Dedifferentiated amniotic fluid mesenchymal stem cell (primary cell): ENCODE results near the gene HFE.
"Not testable (repeated sequence)": the region's sequence is repeated elsewhere in the genome, so short reads cannot be mapped to it uniquely, and the experiment has no call there.

ENCODE experiments used
- DNase-seq: peaks from one replicate; pipeline ENCODE4 v3.0.0-alpha.2; 2016; ENCODE audit errors: extremely low spot score

Gene HFE, protein sequence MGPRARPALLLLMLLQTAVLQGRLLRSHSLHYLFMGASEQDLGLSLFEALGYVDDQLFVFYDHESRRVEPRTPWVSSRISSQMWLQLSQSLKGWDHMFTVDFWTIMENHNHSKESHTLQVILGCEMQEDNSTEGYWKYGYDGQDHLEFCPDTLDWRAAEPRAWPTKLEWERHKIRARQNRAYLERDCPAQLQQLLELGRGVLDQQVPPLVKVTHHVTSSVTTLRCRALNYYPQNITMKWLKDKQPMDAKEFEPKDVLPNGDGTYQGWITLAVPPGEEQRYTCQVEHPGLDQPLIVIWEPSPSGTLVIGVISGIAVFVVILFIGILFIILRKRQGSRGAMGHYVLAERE

GRCh38 chr6:26087284-26088115 lies at the start of gene HFE:
TSS of gene HFE (plus strand) at chr6:26087429. CDS start at chr6:26087441, 12 bp downstream.
- peak; percentile 42 for DNase-seq

- no peak for DNase-seq
Observed at GRCh38 chr6:26041946-26042345, 45.3 kb upstream of the HFE start.

DNA sequence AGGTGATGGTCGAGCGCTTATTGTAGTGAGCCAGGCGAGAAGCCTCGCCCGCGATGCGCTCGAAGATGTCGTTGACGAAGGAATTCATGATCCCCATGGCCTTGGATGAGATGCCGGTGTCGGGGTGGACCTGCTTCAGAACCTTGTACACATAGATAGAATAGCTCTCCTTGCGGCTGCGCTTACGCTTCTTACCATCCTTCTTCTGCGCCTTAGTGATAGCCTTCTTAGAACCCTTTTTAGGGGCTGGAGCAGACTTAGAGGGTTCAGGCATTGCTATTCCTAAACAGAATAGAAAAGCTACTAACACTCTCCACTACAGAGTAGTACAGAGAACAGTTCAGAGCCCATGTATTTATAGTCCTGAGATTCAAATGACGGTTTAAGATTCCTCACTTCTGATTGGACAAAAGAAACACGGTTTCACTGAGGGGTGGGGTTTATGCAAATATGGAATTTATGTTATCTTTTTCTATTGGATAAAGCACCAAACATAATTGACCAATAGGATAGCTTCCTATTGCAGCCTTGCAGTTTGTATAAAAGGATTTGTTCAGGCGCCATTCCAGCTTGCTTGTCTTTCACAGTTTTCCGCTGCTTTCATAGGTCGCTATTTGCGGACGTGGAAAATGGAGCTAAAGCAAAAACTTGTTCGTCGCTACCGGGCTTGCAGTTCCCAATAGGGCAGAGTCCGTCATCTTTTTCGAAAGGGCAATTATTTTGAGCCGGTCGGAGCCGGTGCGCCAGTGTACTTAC lies 43.7 kb upstream of the HFE start:
- DNase-seq: peak; percentile 98

DNA sequence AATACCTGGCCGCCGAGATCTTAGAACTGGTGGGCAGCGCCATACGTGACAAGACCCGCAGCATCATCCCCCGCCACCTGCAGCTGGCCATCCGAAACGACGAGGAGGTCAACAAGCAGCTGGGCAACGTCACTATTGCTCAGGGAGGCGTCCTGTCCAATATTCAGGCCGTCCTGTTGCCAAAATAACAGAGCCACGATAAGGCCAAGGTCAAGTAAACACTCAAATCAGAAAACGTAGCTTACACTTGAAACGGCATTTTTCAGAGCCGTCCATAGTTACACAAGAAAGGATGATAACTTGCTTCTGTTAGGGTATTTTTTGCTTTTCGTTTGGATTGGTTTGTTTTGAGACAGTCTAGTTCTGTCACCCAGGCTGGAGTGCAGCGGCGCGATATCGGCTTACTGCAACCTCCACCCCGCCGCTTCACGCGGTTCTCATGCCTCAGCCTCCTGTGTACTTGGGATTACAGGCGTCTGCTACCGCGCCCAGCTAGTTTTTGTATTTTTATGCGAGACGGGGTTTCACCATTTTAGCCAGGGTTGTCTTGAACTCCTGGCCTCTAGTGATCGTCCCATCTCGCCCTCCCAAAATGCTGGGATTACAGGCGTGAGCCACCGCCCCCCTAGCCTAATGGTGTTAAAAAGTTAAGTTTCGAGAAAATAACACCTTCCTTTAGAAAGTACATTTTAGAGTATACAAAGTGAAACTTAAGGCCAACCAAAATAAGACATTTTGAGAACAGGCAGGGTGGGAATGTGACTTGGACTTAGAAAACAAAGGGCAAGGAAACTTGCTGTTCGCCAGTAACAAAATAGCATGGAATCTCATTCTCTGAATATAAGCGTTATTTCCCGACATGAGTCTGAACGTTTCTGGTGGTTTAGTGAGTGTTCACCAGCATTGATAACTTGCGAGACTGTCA lies 42.8 kb upstream of the HFE start:
- DNase-seq: peak; percentile 19

- peak; percentile 93 for DNase-seq
Observed at GRCh38 chr6:26045065-26045927, 41.9 kb upstream of the HFE start.

DNA sequence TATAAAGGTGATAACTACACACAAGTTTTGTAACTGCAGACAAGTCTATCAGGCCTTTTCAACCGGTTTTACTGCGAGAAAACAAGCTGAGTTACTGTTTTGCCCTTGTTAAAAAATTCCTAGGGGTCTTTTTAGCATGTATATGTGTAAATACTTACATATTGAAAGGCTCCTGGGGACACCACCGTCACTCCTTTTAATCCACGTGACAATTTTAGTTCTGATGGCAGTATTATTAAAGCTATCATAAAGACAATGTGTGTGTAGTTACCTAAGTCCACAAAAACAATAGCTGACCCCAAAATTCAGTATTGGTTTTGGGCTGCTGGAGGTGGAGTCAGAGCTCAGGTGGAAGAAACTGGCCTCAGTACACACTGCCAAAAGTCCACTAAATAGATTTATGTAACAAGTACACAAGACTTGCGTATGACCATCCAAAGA lies 41.3 kb upstream of the HFE start:
- DNase-seq: no peak

- DNase-seq: not testable (repeated sequence)
Observed at GRCh38 chr6:26047329-26047728, 39.9 kb upstream of the HFE start.

DNA sequence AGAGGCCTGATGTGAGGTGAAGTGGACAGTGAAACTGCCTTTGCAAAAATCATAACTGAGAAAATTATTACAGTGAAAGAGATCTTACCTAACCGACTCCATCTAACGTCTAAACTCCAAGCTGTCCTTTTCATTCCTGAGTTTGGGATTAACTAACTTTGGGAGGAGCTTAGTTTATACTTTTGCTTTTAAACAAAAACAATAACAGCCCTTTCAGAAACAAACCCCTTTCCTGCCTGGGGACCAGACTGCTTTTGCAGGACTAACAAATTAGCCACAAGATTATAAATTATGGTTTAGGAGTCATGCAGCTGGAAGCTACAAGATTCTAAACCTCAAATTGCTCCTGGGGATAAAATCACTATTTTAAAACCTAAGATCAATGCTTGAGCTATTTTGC lies 38.6 kb upstream of the HFE start:
- DNase-seq: no peak

DNA sequence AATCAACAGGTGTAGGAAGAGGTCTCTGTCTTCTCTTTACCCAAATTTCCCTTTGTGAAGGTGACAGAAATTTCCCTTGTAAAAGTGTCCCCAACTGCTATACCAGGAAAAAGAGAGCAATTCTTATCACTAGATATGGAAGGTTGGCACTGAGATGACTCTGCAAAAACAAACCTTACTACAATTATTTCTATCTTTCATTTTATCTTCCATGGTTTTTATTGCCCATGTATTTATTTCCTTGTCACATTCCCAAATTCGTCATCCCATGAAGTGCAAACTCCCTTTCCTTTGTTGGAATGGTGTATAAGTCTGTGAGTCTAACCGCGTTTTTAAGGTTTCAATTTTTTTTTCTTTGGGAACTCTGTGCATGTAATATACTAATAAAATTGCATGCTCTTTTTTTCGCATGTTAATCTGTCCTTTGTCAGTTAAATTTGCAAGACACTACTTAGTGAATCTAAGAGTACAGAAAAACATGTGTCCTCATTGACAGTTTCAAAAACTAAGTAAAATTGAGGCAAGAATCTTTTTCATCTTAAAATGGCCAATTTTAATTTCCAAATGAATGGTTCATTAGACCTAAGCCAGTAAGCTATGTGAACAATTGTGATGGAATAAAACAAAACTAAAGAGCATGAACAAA lies 35.4 kb upstream of the HFE start:
- no peak for DNase-seq

- DNase-seq: not testable (repeated sequence)
Observed at GRCh38 chr6:26052762-26053250, 34.4 kb upstream of the HFE start.

DNA sequence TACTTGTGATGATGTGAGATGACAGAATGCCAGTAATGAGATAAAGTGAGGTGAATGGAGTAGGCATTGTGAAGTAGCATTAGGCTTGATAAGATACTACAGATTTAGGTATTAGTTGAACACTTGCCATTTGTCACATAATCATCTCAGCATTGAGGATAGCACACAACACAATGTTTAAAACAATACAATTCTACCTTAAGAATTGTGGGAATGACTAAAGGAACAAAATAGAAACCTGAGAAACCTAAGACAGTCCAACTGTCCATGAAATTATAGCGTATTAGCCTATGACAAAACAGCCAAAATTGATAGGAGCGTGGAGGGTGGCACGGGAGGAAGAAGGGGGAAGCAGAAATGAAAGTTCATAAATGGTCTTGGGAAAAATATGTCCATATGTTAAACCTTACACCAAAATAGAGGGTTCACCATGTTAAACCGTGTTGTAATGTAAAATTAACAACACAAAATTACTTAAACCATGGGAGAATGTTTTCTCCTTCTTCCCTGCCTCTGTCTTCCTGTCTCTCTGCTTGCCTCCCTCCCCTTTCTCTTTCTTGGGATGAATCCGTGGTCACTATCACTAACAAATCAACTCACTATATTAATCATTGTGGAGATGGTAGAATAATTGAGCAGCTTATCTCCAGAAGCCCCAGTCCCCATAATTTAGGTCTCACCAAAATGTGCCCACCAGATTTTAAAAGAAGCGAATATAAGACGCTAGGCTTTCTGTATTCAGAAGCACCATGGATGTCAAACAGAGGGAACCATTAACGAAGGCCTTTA lies 33.0 kb upstream of the HFE start:
- DNase-seq: peak; percentile 26

- DNase-seq: peak; percentile 96
Observed at GRCh38 chr6:26054781-26055718, 32.2 kb upstream of the HFE start.

DNA sequence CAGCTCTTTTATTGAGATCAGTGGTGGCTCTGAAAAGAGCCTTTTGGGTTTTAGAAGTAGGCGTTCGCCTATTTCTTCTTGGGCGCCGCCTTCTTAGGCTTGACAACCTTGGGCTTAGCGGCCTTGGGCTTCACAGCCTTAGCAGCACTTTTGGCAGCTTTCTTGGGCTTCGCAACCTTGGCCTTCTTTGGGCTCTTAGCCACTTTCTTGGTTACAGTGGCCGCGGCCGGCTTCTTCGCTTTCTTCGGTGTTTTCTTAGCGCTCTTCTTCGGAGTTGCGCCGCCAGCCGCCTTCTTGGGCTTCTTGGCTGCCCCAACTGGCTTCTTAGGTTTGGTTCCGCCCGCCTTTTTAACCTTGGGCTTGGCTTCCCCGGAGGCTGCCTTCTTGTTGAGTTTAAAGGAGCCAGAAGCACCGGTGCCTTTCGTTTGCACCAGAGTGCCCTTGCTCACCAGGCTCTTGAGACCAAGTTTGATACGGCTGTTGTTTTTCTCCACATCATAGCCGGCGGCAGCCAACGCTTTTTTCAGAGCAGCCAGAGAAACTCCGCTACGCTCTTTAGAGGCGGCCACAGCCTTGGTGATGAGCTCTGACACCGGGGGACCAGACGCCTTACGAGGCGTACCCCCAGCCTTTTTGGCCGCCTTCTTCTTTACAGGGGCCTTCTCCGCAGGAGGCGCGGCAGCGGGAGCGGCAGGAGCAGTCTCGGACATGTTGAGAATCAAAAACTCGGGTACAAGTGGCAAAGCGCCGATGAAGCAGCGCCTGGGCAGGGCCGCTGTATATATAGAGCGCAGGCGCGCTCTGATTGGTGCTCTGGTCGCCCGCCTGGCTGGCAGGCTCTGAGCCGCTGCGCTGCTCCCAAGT lies 31.3 kb upstream of the HFE start:
- DNase-seq: peak; percentile 77

GRCh38 chr6:26056583-26057350 lies 30.5 kb upstream of the HFE start:
- no peak for DNase-seq

DNA sequence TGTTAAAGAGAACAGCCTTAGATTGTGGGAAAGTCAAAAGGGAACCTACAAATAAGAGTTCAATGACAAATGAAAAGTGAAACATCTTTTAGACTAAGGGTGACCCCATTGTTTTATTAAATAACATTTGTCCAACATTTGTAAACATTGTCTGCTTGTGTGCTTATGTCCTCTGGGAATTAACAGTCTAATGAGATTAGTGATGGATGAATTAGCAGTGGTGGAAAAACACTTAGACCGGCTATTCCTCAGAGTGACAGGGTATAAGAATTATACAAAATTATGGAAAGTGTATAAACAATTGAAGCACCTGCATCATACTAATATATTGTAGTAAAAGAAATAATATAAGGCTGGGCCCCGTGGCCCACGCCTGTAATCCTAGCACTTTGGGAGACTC lies 29.3 kb upstream of the HFE start:
- DNase-seq: no peak
